Measurements from ENCODE around the gene BARX2. TPM values are rescaled to one million over a fixed set of nuclear protein-coding genes. Genes with fewer than 3 reads are reported as not detected.

Gene BARX2
- polyA plus RNA-seq, 1 donor from 2014 or later, result not detected

DNA sequence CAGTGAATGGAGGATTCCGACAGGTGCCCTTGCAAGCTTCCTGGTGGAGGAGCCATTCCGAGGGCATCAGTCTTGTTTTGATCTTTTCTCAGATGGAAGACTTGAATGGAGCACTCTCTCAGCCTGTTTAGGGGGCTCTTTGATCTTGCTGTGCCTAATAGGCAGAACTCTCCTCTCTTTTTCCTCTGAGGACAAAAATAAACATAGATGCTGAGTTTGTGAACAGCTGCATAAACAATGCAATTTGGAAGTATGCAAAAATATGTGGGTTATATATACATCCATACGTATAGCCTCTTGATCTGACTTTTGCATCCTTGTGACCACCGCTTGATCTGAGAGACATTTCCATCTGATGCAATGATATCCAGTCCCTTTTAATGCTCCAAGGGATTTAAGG is 29.1 kb downstream of the BARX2 start:
- no peak overlapping the region for H3K4me3 Mint-ChIP-seq

DNA sequence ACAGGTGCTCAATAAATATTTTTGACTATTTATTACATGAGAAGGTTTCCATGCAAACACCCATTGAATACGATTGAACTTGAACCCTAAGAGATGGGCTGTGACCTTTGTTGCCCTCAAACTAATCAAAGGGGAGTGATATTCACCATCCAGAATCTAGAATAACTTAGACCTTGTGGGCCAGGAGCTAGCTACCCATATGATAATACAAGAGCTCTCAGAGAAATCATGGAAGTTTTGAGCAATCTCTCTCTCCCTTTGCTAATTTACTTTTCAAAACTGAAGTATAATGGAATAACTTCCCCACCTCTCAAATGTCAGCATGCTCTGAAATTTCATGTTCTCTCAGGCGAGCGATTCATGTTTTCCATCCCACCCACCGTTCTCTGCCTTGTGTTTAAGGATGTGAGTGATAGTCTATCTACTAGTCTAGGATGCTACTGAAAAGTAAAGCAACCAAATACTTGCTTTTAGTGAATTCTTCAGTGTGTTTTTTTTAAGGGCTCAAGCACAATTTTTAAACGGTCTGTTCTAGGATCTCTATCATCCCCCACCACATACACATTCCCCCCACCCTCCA is 33.3 kb downstream of the BARX2 start:
- H3K9me3 Mint-ChIP-seq, result peaks cover 0 to 2% (median 0%) of the 10 kb centered on the region in 3 donors
- peaks cover 1% of the 10 kb centered on the region for H3K36me3 Mint-ChIP-seq
- H3K4me3 Mint-ChIP-seq, result no peak overlapping the region
- no peak overlapping the region for H3K27ac Mint-ChIP-seq
- H3K27me3 Mint-ChIP-seq, result no peaks in the 10 kb centered on the region
- no peaks in the 10 kb centered on the region for H3K4me1 Mint-ChIP-seq

More for the DNA sequence above, 29.1 kb downstream of the BARX2 start:
- peaks cover 0 to 5% (median 0%) of the 10 kb centered on the region in 3 donors for H3K9me3 Mint-ChIP-seq
- no peak overlapping the region for H3K27ac Mint-ChIP-seq
- H3K27me3 Mint-ChIP-seq, result peaks cover 2% of the 10 kb centered on the region
- no peaks in the 10 kb centered on the region for H3K4me1 Mint-ChIP-seq
- H3K36me3 Mint-ChIP-seq, result no peaks in the 10 kb centered on the region

DNA sequence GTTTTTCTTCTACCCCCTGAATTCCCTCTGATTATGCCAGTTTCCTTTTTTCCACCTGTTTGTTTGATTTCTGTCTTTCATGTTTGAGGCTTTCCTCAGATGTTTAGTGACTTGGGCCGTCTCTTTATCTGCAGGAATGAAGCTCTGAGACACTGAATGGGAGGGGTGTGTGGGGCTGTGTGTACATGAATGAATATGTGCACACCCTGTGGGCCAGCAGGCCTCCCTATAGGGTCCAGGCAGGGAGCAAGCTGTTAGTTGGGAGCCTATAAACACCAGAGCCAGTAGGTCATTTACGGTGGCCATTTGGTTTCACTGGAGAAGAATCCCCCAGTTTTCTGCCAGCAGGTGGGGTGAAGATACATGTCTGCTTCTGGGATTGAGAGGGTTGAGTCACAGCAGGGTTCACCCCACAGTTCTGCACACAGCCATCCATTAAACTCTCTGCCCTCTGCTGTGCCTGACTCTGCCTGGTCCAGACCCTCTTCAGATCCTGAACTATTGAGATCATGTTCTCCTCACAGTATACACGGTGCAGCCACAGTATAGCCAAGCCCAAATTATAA is 34.8 kb downstream of the BARX2 start:
- peaks cover 1% of the 10 kb centered on the region for H3K36me3 Mint-ChIP-seq
- H3K27ac Mint-ChIP-seq, result no peak overlapping the region
- peaks cover 0 to 2% (median 0%) of the 10 kb centered on the region in 3 donors for H3K9me3 Mint-ChIP-seq
- H3K4me1 Mint-ChIP-seq, result no peaks in the 10 kb centered on the region
- no peaks in the 10 kb centered on the region for H3K27me3 Mint-ChIP-seq
- H3K4me3 Mint-ChIP-seq, result no peak overlapping the region

DNA sequence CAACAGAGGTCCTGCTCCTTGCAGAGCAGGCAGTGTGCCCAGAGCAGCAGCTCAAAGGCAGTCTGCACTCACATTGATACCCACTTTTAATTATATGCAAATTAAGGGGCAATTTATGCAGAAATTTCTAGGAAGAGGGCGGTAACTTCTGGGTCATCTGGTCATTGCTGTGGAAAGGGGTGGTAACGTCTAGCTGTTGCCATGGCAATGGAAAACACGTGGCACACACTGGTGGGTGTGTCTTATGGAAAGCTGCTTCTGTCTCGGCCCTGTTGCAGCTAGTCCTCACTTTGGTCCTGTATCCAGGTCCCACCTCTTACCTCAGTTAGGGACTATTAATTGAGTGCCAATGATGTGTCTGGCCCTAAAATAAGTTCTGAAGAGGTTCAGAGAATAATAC is 36.8 kb downstream of the BARX2 start:
- Mint-ChIP-seq H3K9me3 (peaks cover 0 to 2% (median 0%) of the 10 kb centered on the region in 3 donors), H3K27me3 (no peaks in the 10 kb centered on the region), H3K4me3 (no peak overlapping the region), H3K4me1 (no peaks in the 10 kb centered on the region), H3K27ac (no peak overlapping the region), H3K36me3 (peaks cover 1% of the 10 kb centered on the region)

DNA sequence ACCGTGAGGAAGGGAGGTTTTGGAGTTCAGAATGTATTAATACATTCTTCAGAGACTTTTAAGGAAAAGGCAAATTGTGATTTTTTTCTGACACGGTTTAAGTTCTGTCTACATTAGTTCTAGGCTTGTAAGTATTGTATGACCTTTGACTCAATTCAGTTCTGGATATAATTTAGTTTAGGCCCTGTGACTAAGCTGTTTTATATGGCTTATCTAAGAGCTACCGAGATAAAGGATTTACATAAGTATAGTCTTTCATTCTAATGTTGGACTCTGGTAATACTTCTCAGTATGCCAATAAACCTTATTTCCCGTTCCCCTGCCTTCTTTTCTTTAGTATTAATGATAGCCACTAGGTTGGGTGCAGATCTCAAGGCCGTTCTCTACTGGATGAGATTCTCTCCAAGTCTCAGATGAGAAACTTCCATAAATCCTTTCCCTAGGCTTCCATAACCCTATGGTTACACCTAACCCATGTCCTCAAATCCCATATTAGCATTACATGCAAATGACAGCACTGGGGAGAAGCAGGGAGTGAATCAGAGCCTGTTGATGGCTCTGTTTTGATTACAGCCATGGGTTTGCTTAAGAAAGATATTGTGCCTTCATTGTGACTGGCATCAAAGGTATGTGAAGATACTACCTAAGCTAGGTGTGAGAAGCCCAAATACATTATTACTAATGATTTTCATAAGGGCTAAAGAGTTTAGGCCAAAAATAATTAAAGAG is 38.7 kb downstream of the BARX2 start:
- Mint-ChIP-seq H3K9me3 (peaks cover 0 to 2% (median 0%) of the 10 kb centered on the region in 3 donors), H3K27ac (no peak overlapping the region), H3K4me1 (peaks cover 0 to 1% (median 0%) of the 10 kb centered on the region in 3 donors), H3K36me3 (peaks cover 1% of the 10 kb centered on the region), H3K4me3 (no peak overlapping the region), H3K27me3 (no peaks in the 10 kb centered on the region)

DNA sequence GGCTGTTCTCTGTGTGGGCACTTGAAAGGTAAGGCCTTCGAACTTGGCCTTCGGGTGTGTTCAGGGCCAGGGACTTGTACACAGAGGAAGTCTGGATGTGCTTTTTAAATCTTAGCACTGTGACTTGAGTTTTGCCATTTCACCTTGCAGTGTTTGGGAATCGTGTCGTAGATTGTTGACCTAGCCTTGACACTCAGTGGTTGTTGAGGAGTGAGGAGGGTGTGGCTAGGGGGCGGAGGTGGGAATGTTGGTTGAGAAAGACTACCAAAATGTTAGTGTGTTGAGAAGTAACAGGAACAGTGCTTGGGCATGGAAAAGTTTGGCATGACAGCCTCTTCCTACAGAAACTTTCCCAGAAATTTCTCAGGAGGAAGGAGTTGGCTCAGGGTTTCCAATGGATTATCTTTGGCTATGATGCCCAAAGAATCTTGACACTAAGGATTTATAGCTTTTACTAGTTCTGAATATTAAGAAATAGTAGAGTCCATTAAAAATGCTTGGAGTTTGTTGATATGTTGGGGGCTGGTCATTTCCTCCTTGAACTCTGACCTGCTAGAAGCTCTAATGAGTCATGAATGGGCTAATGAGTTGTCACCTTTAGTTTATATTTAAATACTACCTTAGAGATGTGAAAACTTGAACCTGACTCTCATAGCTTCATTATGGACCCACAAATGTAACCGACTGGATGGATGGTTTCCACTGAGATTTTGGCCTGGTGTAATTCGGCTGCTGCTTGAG is 40.6 kb downstream of the BARX2 start:
- Mint-ChIP-seq H3K27me3 (no peaks in the 10 kb centered on the region), H3K9me3 (peaks cover 0 to 2% (median 0%) of the 10 kb centered on the region in 3 donors), H3K27ac (no peak overlapping the region), H3K4me1 (peaks cover 0 to 1% (median 0%) of the 10 kb centered on the region in 3 donors), H3K36me3 (peaks cover 3% of the 10 kb centered on the region), H3K4me3 (no peak overlapping the region)

DNA sequence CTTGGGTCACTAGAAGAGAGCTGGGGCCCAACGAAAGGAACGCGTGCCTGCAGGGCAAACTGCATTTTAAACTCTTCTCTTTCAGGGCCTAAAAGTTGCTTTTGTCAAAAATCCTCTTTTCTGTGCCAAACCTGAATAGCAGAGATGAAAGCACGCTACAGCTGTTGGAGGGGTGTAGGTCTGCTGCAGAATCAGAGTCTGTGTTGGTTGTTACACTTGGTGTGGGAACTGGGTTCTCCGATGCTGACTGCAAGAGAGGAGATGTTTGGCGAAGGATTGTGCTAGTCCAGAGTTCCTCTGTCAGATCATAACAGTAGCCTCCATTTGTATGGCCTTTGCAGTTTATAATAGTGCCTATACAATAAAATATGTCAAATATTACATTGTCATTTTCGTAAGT is 41.8 kb downstream of the BARX2 start:
- Mint-ChIP-seq H3K27ac (no peak overlapping the region), H3K4me1 (peaks cover 0 to 1% (median 0%) of the 10 kb centered on the region in 3 donors)

DNA sequence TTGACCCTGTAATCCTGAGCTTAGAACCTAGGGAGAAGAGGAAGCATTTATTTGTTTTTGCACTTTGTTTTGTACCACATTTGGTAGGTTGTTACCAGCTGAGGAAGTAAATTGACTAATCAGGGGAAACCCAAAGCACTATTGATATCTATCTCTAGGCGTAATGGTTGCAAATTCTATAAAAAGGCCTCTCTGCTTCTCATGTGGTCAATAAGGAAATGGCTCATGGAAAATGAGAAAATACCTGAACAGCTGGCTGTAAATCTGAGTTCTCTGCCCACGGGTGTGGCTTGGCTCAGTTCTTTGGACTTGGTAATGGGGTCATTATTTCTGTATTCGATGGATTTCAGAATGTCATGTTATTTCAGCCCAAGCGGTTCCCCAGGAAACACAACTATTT is 42.4 kb downstream of the BARX2 start:
- Mint-ChIP-seq H3K9me3 (no peaks in the 10 kb centered on the region), H3K4me3 (no peak overlapping the region), H3K27me3 (no peaks in the 10 kb centered on the region), H3K4me1 (peaks cover 0 to 1% (median 0%) of the 10 kb centered on the region in 3 donors), H3K27ac (no peak overlapping the region), H3K36me3 (peaks cover 3% of the 10 kb centered on the region)

More for the DNA sequence above, 41.8 kb downstream of the BARX2 start:
- Mint-ChIP-seq H3K36me3 (peaks cover 3% of the 10 kb centered on the region), H3K9me3 (peaks cover 0 to 2% (median 0%) of the 10 kb centered on the region in 3 donors), H3K27me3 (no peaks in the 10 kb centered on the region), H3K4me3 (no peak overlapping the region)

DNA sequence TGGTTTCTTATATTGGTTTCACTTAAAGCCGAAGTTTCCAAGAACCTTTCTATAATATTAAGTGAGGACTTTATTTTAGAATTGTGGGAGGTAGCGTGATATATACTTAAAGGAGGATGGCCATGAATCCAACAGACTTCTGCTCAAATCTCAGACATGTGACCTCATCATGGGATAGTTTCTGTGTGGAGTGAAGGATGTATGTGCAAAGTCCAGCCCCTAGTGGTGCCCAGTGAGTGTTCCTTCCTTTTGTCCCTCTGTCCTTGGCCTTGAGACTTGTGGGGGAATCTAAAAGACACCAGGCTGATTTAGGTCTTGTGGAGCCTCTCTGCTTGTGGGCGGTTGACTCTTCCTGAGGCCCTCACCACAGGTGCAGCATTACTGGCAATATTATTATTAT is 43.7 kb downstream of the BARX2 start:
- Mint-ChIP-seq H3K36me3 (peaks cover 2% of the 10 kb centered on the region), H3K27me3 (no peaks in the 10 kb centered on the region), H3K27ac (peak overlapping the region in 1 of 3 donors; percentile 35), H3K4me3 (peak overlapping the region in 1 of 4 donors; percentile 43), H3K9me3 (peaks cover 0 to 1% (median 0%) of the 10 kb centered on the region in 3 donors), H3K4me1 (peaks cover 0 to 1% (median 0%) of the 10 kb centered on the region in 3 donors)

DNA sequence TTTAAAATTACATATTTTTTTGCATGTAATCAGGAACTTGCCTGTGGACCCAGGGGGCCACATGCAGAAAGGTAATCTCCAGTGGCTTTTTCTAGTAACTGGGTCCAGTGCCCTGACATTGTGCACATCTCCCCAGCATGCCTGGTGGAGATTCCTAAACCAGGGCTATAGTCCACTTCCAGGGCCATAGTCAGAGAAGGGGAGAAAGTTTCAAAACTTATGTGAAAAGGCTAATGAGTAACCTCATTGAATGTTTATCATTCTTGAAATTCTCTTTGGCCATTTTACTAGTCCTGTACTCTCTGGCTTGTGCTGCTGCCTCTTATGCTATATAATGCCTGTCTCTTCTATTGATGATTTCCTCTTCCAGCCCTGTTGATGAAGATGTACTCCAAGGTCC is 47.8 kb downstream of the BARX2 start:
- H3K36me3 Mint-ChIP-seq, result peaks cover 2% of the 10 kb centered on the region
- H3K27me3 Mint-ChIP-seq, result no peaks in the 10 kb centered on the region
- H3K9me3 Mint-ChIP-seq, result peaks cover 0 to 3% (median 2%) of the 10 kb centered on the region in 3 donors
- H3K4me3 Mint-ChIP-seq, result no peak overlapping the region
- no peak overlapping the region for H3K27ac Mint-ChIP-seq
- H3K4me1 Mint-ChIP-seq, result no peaks in the 10 kb centered on the region

DNA sequence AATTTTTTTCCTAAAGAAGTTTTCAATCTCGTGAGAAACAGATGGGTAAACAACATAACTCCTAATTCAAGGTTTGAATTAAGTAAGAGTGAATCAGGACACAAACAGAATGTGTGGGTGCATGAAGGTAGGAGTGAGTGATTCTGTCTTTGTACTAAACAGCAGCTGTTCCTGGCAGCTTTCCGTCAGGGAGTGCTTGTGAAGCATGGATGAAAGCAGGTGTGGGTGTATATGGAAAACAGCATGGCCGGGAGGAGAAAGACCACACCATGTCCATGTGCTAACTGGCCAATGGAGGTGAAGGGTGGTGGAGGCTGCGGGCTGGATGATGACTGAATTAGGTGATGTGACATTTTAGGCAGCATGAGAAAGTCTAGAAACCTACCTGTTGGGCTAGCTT is 49.6 kb downstream of the BARX2 start:
- no peaks in the 10 kb centered on the region for H3K27me3 Mint-ChIP-seq
- peaks cover 2% of the 10 kb centered on the region for H3K36me3 Mint-ChIP-seq
- no peak overlapping the region for H3K4me3 Mint-ChIP-seq
- peaks cover 0 to 5% (median 2%) of the 10 kb centered on the region in 3 donors for H3K9me3 Mint-ChIP-seq
- no peaks in the 10 kb centered on the region for H3K4me1 Mint-ChIP-seq
- no peak overlapping the region for H3K27ac Mint-ChIP-seq

DNA sequence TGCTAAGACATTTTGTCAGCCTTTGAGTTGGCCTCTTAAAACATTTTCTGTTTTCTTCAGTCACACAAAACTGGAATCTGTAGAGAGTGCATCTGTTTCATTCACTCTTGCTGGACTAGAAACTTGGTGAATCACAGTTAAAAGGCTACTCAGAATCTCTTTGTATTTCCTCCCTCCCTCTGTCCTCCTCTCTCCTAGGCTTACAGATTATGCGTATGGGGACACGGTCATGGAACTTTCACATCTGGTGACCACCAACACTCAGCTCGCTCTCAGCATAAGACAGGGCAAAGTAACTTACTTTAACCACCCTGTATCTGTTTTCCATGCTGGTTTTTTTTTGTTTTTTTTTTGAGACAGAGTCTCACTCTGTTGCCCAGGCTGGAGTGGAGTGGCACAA is 50.4 kb downstream of the BARX2 start:
- H3K9me3 Mint-ChIP-seq, result peaks cover 2 to 5% (median 2%) of the 10 kb centered on the region in 3 donors
- H3K27ac Mint-ChIP-seq, result no peak overlapping the region
- no peaks in the 10 kb centered on the region for H3K4me1 Mint-ChIP-seq
- no peak overlapping the region for H3K4me3 Mint-ChIP-seq
- no peaks in the 10 kb centered on the region for H3K36me3 Mint-ChIP-seq
- H3K27me3 Mint-ChIP-seq, result no peaks in the 10 kb centered on the region

DNA sequence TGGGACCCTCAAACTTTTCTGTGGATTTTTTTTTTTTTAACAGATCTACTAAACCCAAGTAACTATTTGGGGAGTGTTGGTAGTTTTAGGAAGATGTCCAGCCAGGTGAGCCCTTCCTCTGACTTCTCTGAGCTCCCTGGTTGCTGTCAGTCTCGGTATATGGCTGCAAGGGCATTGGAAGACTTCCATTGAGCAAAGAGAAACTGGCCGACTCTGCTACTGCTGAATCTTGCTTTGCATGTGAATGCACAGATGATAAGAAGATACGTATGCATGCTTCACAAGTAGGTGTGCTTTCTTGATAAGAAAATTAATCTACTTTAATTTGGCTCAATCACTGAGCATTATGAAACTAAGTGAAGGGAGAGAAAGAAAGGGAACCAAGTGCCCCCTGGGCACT is 51.1 kb downstream of the BARX2 start:
- Mint-ChIP-seq H3K27ac (no peak overlapping the region), H3K27me3 (no peaks in the 10 kb centered on the region), H3K4me3 (no peak overlapping the region), H3K9me3 (peaks cover 5% of the 10 kb centered on the region in 3 donors), H3K36me3 (no peaks in the 10 kb centered on the region), H3K4me1 (no peaks in the 10 kb centered on the region)

DNA sequence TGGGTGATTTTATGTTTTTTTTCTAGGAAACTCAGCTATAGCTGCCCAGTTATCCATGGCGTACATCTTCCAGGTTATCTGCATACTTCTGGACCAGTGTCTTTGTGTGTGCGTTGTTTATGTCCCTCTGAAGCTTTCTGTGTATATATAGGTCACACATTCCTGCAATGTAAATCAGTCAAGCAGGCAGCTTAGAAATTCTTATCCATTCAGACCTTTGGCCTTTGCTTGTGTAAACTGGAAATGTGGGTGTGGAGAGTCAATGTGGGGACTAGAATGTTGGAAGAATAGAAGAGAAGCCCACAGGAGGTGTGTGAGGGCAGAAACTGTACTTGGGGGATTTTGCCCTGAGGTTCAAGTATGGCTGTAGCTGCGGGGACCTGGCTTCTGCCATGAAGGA is 51.7 kb downstream of the BARX2 start:
- peaks cover 5% of the 10 kb centered on the region in 3 donors for H3K9me3 Mint-ChIP-seq
- H3K4me1 Mint-ChIP-seq, result no peaks in the 10 kb centered on the region
- no peak overlapping the region for H3K27ac Mint-ChIP-seq
- H3K4me3 Mint-ChIP-seq, result no peak overlapping the region
- no peaks in the 10 kb centered on the region for H3K36me3 Mint-ChIP-seq
- H3K27me3 Mint-ChIP-seq, result no peaks in the 10 kb centered on the region

DNA sequence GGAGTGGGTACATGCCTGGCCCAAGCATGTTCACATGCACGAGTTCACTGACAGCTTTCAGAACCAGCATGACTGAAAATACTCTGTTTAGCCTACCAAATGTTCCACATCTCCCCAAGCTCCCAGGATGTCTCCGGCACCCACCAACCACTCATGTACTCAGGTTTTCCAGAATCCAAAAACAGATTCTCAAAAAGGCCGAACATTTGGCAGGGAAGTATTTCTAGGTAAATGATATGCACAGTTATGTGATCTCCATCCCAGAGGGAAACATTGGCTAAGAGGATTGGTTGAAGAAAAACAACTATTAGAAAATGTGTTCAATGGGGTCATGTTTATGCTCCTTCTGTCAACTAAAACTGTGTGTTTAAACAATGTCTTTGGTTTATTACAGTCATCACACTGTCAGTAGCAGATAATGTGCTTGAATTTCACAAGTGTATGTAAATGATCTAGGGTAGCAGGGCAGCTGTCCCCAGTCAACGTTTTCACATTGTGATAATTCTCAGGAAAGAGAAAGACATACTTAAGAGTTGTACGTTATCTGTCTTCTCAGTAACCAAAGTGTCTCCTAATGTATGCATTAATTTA is 52.3 kb downstream of the BARX2 start:
- H3K27ac Mint-ChIP-seq, result no peak overlapping the region
- H3K36me3 Mint-ChIP-seq, result no peaks in the 10 kb centered on the region
- no peaks in the 10 kb centered on the region for H3K27me3 Mint-ChIP-seq
- H3K9me3 Mint-ChIP-seq, result peaks cover 5% of the 10 kb centered on the region in 3 donors
- no peaks in the 10 kb centered on the region for H3K4me1 Mint-ChIP-seq
- H3K4me3 Mint-ChIP-seq, result no peak overlapping the region

Data from IgD-negative memory B cell (primary cell).